ENCODE measurements around the gene CHMP6. TPM values are rescaled to one million over a fixed set of nuclear protein-coding genes. Genes with fewer than 3 reads are reported as not detected.
A peak's percentile ranks its signal among the peaks of the same experiment; 100 is the strongest.

The CHMP6 gene
- total RNA-seq, 3 donors from 2014 or later (not counting 1 experiment from before 2014, with no cell fraction given): 26.8 to 33.3 (median 33.0) TPM

DNA sequence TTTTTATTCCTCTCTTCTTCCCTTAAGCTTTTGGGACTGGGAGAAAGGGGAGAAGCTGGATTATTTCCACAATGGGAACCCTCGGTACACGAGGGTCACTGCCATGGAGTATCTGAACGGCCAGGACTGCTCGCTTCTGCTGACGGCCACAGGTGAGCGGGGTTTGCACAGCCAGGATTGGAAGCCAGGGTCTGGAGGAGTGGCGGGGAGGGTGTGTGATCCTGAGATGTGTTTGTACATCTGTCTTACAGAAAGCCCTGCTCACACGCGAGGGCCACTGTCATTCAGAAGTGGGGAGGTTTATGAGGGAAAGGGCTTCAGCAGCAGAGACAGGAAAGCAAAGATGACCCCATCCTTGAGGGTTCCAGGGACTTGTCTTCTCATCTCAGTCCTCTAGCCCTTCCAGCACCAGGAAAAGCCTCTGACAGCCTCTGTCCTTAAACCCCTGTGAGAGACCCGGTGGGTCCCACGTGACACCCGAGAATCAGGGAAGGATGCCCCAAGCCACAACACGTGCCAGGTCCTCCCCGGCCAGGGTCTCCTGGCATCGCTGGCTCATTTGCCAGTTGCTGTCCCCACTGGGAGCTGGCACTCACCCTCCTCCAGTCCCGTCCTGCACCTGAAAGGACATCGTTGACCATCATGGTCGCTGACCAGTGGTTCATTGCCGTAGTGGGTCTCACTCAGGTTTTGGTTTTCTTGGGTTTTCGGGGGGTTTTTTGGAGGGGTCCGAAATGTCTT is 44.3 kb upstream of the CHMP6 start:
- Histone ChIP-seq H3K4me1 (ENCODE audit: control insufficient read depth, insufficient read depth, low read length) (peaks cover 27% of the 10 kb centered on the region), H3K4me3 (ENCODE audit: low read length) (no peak overlapping the region), H3K9me3 (ENCODE audit: control insufficient read depth, insufficient read depth, low read length) (no peaks in the 10 kb centered on the region), H3K27me3 (ENCODE audit: control insufficient read depth, insufficient read depth, low read length) (no peaks in the 10 kb centered on the region), H3K36me3 (ENCODE audit: control insufficient read depth, insufficient read depth, low read length) (peaks cover 33% of the 10 kb centered on the region), H3K27ac (ENCODE audit: low read length) (no peak overlapping the region)
- no peaks in the 10 kb centered on the region for H3K9me3 Mint-ChIP-seq
- DNase-seq (no peak), ATAC-seq (no peak)
- H3K4me1 Mint-ChIP-seq: peaks cover 10% of the 10 kb centered on the region in 2 donors
- peaks cover 10% of the 10 kb centered on the region for H3K36me3 Mint-ChIP-seq
- 90% methylated on average over 21 of the region's 21 CpGs for WGBS (ENCODE audit: insufficient coverage)
- TF ChIP-seq CTCF (IDR thresholded peaks at IDR 0.05): no peak
- H3K27me3 Mint-ChIP-seq (ENCODE audit: low read depth in 2 of 2): no peaks in the 10 kb centered on the region
- no peak overlapping the region for H3K4me3 Mint-ChIP-seq
- H3K27ac Mint-ChIP-seq: peak overlapping the region in 1 of 2 donors; percentile 38
- intact Hi-C loops (cut with micrococcal nuclease): no loop called here

DNA sequence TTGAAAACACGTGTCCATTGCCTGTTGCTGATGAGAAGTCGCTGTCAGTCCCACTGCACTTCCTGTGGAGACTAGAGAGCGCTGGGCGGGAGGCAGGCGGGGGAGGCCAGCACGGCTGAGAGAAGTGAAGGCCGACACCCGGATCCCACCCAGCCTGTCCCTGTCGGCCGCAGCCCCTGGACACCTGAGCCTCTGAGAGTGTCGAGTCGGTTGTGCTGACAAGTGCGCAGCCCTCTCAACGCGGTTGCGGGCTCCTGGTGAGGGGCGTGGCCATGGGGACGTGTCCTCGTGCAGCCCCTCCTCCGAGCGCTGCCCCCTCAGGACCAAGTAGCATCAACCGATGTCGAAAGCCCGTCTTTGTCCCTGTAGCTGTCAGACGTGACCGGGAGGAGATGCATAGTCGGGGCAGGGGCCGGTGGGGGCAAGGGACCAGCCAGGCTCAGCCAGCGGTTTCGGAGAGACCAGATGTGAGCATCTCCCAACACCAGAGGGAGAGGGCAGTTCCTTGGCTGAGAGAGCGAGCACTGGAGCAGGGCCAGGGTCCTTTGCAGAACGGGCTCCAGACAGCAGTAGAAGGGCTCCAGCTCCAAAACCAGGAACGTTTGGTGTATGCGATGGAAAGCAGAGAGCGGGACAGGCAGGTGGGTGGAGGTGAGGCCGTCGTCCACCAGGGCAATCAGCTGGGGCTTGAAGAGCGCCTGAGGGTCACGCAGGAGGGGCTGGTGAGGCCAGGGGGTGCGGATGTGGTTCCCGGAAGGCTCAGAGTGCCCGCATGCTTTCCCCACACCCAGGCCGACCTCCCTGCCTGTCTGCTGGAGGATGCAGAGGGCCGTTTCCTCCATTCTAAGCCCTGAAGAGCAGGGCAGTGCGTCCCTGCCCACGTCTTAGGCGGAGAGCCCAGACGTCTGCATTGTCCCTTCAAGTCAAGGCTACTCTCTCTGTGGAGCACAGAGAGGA is 43.3 kb upstream of the CHMP6 start:
- Histone ChIP-seq H3K27me3 (ENCODE audit: control insufficient read depth, insufficient read depth, low read length) (no peaks in the 10 kb centered on the region), H3K27ac (ENCODE audit: low read length) (no peak overlapping the region), H3K4me3 (ENCODE audit: low read length) (no peak overlapping the region), H3K4me1 (ENCODE audit: control insufficient read depth, insufficient read depth, low read length) (peaks cover 29% of the 10 kb centered on the region), H3K9me3 (ENCODE audit: control insufficient read depth, insufficient read depth, low read length) (no peaks in the 10 kb centered on the region), H3K36me3 (ENCODE audit: control insufficient read depth, insufficient read depth, low read length) (peaks cover 33% of the 10 kb centered on the region)
- Mint-ChIP-seq H3K4me3 (no peak overlapping the region), H3K4me1 (peaks cover 10% of the 10 kb centered on the region in 2 donors), H3K9me3 (no peaks in the 10 kb centered on the region), H3K27me3 (ENCODE audit: low read depth in 2 of 2) (no peaks in the 10 kb centered on the region), H3K36me3 (peaks cover 10% of the 10 kb centered on the region), H3K27ac (no peak overlapping the region)
- DNase-seq (no peak), ATAC-seq (no peak)
- 96% methylated on average over 48 of the region's 48 CpGs for WGBS (ENCODE audit: insufficient coverage)
- TF ChIP-seq CTCF (IDR thresholded peaks at IDR 0.05): no peak
- intact Hi-C loops (cut with micrococcal nuclease): no loop called here

DNA sequence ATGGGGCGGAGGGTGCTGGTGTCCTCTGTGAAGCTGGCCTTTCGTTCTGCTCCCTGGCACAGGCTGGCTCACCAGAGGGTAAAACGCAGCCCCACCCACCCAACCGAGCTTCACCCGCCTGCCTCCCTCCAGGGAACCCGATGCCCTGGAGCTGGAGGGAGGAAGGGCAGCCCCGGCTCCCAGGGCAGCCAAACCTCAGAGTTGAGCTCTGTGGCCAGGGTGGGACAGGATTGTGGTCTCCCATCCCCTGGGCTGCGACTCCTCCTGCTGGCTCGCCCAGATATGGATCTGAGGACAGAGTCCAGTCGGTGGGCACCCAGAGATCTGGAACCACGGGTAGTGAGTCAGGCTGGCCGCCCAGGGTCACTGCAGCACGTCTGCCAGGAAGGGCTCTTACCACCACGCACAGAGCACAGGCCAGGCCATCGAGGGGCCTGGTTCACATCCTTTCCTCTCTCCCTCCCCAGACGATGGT is 42.6 kb upstream of the CHMP6 start:
- Mint-ChIP-seq H3K4me3 (no peak overlapping the region), H3K4me1 (peaks cover 10% of the 10 kb centered on the region in 2 donors), H3K27ac (no peak overlapping the region), H3K36me3 (peaks cover 10% of the 10 kb centered on the region), H3K9me3 (no peaks in the 10 kb centered on the region), H3K27me3 (ENCODE audit: low read depth in 2 of 2) (no peaks in the 10 kb centered on the region)
- H3K36me3 ChIP-seq (ENCODE audit: control insufficient read depth, insufficient read depth, low read length): peaks cover 33% of the 10 kb centered on the region
- 92% methylated on average over 16 of the region's 16 CpGs for WGBS (ENCODE audit: insufficient coverage)
- no peak for ATAC-seq
- no peak overlapping the region for H3K27ac ChIP-seq (ENCODE audit: low read length)
- no peaks in the 10 kb centered on the region for H3K9me3 ChIP-seq (ENCODE audit: control insufficient read depth, insufficient read depth, low read length)
- intact Hi-C loops (cut with micrococcal nuclease): no loop called here
- H3K4me1 ChIP-seq (ENCODE audit: control insufficient read depth, insufficient read depth, low read length): peaks cover 29% of the 10 kb centered on the region
- H3K27me3 ChIP-seq (ENCODE audit: control insufficient read depth, insufficient read depth, low read length): no peaks in the 10 kb centered on the region
- DNase-seq: no peak
- no peak overlapping the region for H3K4me3 ChIP-seq (ENCODE audit: low read length)
- TF ChIP-seq CTCF (IDR thresholded peaks at IDR 0.05): no peak
